ENCODE results near the gene PLBD1. TPM values are rescaled to one million over a fixed set of nuclear protein-coding genes. Genes with fewer than 3 reads are reported as not detected.
A peak's percentile ranks its signal among the peaks of the same experiment; 100 is the strongest.

The PLBD1 gene
- total RNA-seq, 1 experiment from 2014 or later: 0.30 TPM

DNA sequence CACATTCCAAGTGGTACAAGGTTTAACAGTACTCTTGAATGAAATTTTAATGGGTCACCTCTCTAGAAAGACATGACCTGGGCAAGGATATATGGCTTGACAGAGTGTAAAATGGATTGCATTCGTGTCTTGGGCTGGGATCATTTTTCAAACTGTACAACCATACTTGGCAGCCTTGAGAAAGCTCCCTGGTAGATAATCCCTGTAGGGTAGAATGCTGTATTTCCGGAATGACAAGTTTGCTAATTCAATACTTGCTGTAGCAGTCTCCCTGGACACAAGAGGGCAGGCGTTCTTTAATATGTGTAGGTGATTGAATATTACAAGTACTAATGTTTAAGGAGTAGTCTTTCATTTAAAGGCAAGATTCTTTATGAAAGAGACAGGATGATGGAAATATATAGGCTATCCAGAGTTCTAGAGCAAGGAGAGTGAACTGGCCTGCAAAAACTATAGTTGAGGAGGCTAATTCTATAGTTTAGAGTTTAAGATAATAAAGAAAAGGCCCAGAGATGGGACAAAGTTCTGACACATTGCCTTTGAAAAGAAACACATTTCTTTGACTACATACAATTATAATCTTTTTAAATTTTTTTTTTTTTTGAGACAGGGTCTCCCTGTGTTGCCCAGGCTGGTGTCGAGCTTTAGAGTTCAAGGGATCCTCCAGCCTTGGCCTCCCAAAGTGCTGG lies 53.4 kb downstream of the PLBD1 start:
- Histone ChIP-seq H3K9me2 (ENCODE audit: insufficient read depth) (no peaks in the 10 kb centered on the region), H3K27me3 (ENCODE audit: insufficient read depth, low read length) (no peaks in the 10 kb centered on the region), H3K36me3 (ENCODE audit: control insufficient read depth in 1 of 2, insufficient read depth in 2 of 2, low read length in 2 of 2) (no peaks in the 10 kb centered on the region), H3K79me2 (ENCODE audit: insufficient read depth, low read length) (no peaks in the 10 kb centered on the region), H3K9me3 (ENCODE audit: control insufficient read depth in 1 of 2, insufficient read depth in 1 of 2, low read depth in 1 of 2, low read length in 2 of 2) (no peaks in the 10 kb centered on the region), H3K4me3 (replicated peaks in 1 of 2; ENCODE audit: low read depth in 1 of 2, low read length in 2 of 2) (no peak overlapping the region), H4K20me1 (ENCODE audit: insufficient read depth) (no peaks in the 10 kb centered on the region), H2AFZ (ENCODE audit: low read depth, low read length, poor library complexity, severe bottlenecking) (peak overlapping the region; percentile 61), H3K4me1 (ENCODE audit: control insufficient read depth in 1 of 2, insufficient read depth in 2 of 2, low read length in 2 of 2) (peaks cover 9 to 12% of the 10 kb centered on the region in 2 experiments; a peak in 3 of 4 replicates), H3K4me2 (ENCODE audit: low read length) (peak overlapping the region; percentile 57), H3K9ac (ENCODE audit: low read length) (no peak overlapping the region), H3K27ac (ENCODE audit: low read depth, low read length) (no peak overlapping the region)
- CTCF ChIA-PET: interaction anchor here (0.6 to 1.6 kb wide), 9 partner anchors 13 to 493 kb away, joined by 3 to 7 read pairs (median 3); no protein-coding TSS in a partner anchor
- POLR2A ChIA-PET: no interaction called here
- peak; percentile 71 for DNase-seq (ENCODE audit: low read depth, low spot score)
- RAD21 ChIA-PET (ENCODE audit: low non-redundant PET in 1 of 2, low total read pairs in 2 of 2, uncharacterized antibody in 2 of 2, unreplicated experiment in 2 of 2): interaction anchor here in 1 of 2 experiments (0.5 to 0.6 kb wide), 2 partner anchors 54 to 145 kb away, joined by 3 read pairs; no protein-coding TSS in a partner anchor
- TF ChIP-seq, protein P1, sequence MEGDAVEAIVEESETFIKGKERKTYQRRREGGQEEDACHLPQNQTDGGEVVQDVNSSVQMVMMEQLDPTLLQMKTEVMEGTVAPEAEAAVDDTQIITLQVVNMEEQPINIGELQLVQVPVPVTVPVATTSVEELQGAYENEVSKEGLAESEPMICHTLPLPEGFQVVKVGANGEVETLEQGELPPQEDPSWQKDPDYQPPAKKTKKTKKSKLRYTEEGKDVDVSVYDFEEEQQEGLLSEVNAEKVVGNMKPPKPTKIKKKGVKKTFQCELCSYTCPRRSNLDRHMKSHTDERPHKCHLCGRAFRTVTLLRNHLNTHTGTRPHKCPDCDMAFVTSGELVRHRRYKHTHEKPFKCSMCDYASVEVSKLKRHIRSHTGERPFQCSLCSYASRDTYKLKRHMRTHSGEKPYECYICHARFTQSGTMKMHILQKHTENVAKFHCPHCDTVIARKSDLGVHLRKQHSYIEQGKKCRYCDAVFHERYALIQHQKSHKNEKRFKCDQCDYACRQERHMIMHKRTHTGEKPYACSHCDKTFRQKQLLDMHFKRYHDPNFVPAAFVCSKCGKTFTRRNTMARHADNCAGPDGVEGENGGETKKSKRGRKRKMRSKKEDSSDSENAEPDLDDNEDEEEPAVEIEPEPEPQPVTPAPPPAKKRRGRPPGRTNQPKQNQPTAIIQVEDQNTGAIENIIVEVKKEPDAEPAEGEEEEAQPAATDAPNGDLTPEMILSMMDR (IDR thresholded peaks at IDR 0.05 in 2 of 3, conservative IDR thresholded peaks at IDR 0.05 in 1 of 3; ENCODE audit: borderline replicate concordance in 1 of 3, insufficient read depth in 1 of 3, low read depth in 2 of 3, low read length in 2 of 3): peak; percentile 56 to 74 (median 72); a peak in 5 of 6 replicates
- TF ChIP-seq RAD21 (IDR thresholded peaks at IDR 0.05; ENCODE audit: low read depth) (peak; percentile 80), CBX3 (IDR thresholded peaks at IDR 0.05; ENCODE audit: low read depth) (peak; percentile 34; the same call in 1 of the 2 replicates), FOSL1 (IDR thresholded peaks at IDR 0.05; ENCODE audit: low read depth) (no peak)
- TF ChIP-seq, protein P2, sequence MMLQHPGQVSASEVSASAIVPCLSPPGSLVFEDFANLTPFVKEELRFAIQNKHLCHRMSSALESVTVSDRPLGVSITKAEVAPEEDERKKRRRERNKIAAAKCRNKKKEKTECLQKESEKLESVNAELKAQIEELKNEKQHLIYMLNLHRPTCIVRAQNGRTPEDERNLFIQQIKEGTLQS (IDR thresholded peaks at IDR 0.05): no peak
- no TSS peak for BruUV-seq (replicated peaks)
- intact Hi-C loops (cut with micrococcal nuclease): loop anchor here (1.0 to 5.0 kb wide), 3 partner anchors 105 to 277 kb away; no protein-coding TSS in a partner anchor
- peak; percentile 93 for ATAC-seq

DNA sequence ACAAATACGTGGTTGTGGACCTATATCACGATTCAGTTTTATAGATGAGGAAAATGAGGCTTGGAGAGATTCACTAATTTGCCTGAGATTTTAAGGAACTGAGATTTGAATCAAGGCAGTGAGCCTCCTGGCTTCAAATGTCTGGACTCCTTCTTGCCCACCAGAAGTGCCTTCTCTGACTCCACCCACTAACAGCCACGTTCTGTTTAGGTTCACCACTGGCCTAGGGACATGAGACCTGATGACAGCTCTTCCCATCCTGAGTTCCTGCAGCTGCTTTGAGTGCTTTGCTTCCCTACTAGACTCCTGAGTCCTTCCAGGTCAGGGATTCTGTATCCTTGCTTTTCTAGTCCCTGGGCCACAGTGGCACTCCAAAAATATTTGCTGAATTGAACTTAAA lies 57.1 kb downstream of the PLBD1 start:
- CTCF ChIA-PET: no interaction called here
- no peaks in the 10 kb centered on the region for H3K36me3 ChIP-seq (ENCODE audit: control insufficient read depth in 1 of 2, insufficient read depth in 2 of 2, low read length in 2 of 2)
- no peak overlapping the region for H3K27ac ChIP-seq (ENCODE audit: low read depth, low read length)
- H4K20me1 ChIP-seq (ENCODE audit: insufficient read depth): no peaks in the 10 kb centered on the region
- no peaks in the 10 kb centered on the region for H3K79me2 ChIP-seq (ENCODE audit: insufficient read depth, low read length)
- DNase-seq (ENCODE audit: low read depth, low spot score) (no peak), ATAC-seq (no peak)
- POLR2A ChIA-PET: no interaction called here
- H3K9me3 ChIP-seq (ENCODE audit: control insufficient read depth in 1 of 2, insufficient read depth in 1 of 2, low read depth in 1 of 2, low read length in 2 of 2): no peaks in the 10 kb centered on the region
- RAD21 ChIA-PET (ENCODE audit: low non-redundant PET in 1 of 2, low total read pairs in 2 of 2, uncharacterized antibody in 2 of 2, unreplicated experiment in 2 of 2): no interaction called here
- H3K9ac ChIP-seq (ENCODE audit: low read length): no peak overlapping the region
- intact Hi-C loops (cut with micrococcal nuclease): loop anchor here (5.0 kb wide), 1 partner anchor 273 kb away; no protein-coding TSS in a partner anchor
- H3K9me2 ChIP-seq (ENCODE audit: insufficient read depth): no peaks in the 10 kb centered on the region
- no TSS peak for BruUV-seq (replicated peaks)
- H3K4me3 ChIP-seq (replicated peaks in 1 of 2; ENCODE audit: low read depth in 1 of 2, low read length in 2 of 2): no peak overlapping the region
- no peaks in the 10 kb centered on the region for H3K27me3 ChIP-seq (ENCODE audit: insufficient read depth, low read length)
- H3K4me2 ChIP-seq (ENCODE audit: low read length): no peak overlapping the region
- H2AFZ ChIP-seq (ENCODE audit: low read depth, low read length, poor library complexity, severe bottlenecking): no peak overlapping the region
- H3K4me1 ChIP-seq (ENCODE audit: control insufficient read depth in 1 of 2, insufficient read depth in 2 of 2, low read length in 2 of 2): peaks cover 9 to 12% of the 10 kb centered on the region in 2 experiments; a peak in 3 of 4 replicates
- TF ChIP-seq ELF1 (IDR thresholded peaks at IDR 0.05; ENCODE audit: borderline replicate concordance, low read depth) (no peak), EGR1 (IDR thresholded peaks at IDR 0.05; ENCODE audit: low read depth) (no peak), SRF (IDR thresholded peaks at IDR 0.05; ENCODE audit: low read depth) (no peak), TCF7L2 (IDR thresholded peaks at IDR 0.05; ENCODE audit: borderline replicate concordance, extremely low read depth, insufficient read depth, insufficient read length) (no peak), EZH2phosphoT487 (IDR thresholded peaks at IDR 0.05; ENCODE audit: borderline replicate concordance) (no peak), YY1 (IDR thresholded peaks at IDR 0.05; ENCODE audit: extremely low read depth, insufficient replicate concordance, low read depth, low read length) (no peak), CBX3 (IDR thresholded peaks at IDR 0.05; ENCODE audit: low read depth) (no peak), POLR2AphosphoS5 (IDR thresholded peaks at IDR 0.05; ENCODE audit: low read depth, low read length) (no peak), ZFX (IDR thresholded peaks at IDR 0.05) (no peak)
- TF ChIP-seq, protein P3, sequence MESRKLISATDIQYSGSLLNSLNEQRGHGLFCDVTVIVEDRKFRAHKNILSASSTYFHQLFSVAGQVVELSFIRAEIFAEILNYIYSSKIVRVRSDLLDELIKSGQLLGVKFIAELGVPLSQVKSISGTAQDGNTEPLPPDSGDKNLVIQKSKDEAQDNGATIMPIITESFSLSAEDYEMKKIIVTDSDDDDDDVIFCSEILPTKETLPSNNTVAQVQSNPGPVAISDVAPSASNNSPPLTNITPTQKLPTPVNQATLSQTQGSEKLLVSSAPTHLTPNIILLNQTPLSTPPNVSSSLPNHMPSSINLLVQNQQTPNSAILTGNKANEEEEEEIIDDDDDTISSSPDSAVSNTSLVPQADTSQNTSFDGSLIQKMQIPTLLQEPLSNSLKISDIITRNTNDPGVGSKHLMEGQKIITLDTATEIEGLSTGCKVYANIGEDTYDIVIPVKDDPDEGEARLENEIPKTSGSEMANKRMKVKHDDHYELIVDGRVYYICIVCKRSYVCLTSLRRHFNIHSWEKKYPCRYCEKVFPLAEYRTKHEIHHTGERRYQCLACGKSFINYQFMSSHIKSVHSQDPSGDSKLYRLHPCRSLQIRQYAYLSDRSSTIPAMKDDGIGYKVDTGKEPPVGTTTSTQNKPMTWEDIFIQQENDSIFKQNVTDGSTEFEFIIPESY (IDR thresholded peaks at IDR 0.05; ENCODE audit: extremely low read depth, insufficient replicate concordance, low read length): no peak
